GM12892 (cell line): ENCODE measurements around the gene MAGEF1.
A peak's percentile ranks its signal among the peaks of the same experiment; 100 is the strongest.

ENCODE experiments used
- DNase-seq: peaks from one replicate; pipeline ENCODE4 v3.0.0; 2011; ENCODE audit not compliant: insufficient read length
- FAIRE-seq: peaks from 2 replicates; lab custom pipeline; 2011; peaks lifted over from hg19 to GRCh38; lab: Jason Lieb, UNC
- POLR2A ChIP-seq: IDR thresholded peaks from 2 replicates; pipeline ENCODE4 v1.6.1; 2011; ENCODE audit warnings: low read depth, low read length, control low read depth
- POLR2AphosphoS5 ChIP-seq: IDR thresholded peaks from 2 replicates; pipeline ENCODE4 v1.6.1; 2011; ENCODE audit warnings: low read depth, low read length, control low read depth
- TAF1 ChIP-seq: IDR thresholded peaks from 2 replicates; pipeline ENCODE4 v1.6.1; 2011; ENCODE audit warnings: low read depth, mild to moderate bottlenecking, control low read depth, low read length, borderline replicate concordance

Gene MAGEF1

DNA sequence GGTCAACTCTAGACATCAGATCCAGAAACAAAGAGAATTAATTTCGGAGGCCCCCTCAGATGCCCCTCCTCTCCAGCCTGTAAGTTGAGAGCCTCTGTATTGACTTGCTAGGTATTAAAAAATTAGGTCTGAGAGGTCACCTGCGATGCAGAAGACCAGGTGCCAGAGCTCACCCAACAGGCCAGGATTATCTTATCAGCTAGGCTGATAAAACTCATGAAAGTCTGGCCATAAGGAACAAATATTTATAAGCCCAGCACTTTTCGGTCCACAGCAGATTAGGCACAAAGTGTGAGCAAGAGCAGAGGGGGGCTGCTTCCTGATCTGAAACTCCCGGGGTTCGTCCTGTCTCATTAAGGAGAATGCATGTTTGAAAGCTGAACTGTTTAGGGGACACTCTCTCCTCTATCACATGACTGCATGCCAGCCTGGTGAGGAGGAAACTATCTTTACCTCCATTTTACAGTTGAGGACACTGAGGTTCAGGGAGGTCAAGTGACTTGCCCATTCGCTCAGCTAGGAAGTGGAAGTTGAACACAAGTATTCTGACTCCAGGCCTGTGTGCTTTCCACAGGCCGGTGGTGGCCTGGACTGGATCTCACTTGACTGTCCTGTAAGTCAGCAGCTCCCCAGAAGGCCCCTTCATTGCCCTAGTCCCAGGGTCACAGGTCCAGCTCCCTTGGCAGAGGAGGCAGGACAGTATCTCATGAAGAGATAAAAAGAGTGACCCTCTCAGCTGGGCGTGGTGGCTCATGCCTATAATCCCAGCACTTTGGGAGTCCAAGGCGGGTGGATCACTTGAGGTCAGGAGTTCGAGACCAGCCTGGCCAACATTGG is 39.6 kb upstream of the MAGEF1 start:
- no peak for FAIRE-seq
- DNase-seq: no peak
- TF ChIP-seq POLR2AphosphoS5 (no peak), TAF1 (no peak), POLR2A (no peak)

DNA sequence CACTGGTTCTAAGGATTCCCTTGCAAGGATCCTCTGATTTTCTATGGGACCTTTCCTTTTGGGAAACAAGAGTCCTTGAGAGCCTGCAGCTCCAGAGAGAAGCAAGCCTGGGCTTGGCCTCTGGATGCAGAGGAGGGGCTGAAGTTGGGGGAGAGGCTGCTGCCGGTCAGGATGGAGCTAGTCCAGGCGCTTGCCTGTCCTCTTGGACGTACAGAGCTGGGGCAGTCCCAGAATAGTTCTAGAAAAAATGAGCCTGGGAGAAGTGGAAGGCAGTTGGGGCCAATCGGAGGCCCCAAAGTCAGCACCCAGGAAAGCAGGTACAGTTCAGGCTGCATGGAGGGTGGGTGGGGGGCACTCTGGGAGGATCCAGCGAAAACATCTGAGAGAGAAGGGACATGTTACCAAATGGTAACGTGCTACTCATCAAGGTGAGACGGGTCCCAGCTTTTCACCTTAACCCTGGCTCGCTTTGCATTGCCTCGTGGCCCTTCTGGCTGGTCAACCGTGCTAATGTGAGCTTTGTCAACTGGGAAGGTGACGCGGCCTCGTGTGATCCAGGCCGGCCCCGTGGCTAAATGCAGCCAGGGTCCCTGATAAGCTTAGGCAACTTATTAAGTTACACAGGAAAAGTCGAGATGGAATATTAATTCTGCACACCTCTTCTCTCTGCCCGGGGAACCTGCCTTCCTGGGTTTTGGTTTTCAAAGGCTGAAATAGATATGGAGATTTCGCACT is 38.7 kb upstream of the MAGEF1 start:
- DNase-seq (no peak), FAIRE-seq (no peak)
- TF ChIP-seq POLR2A: no peak
- TF ChIP-seq TAF1: no peak
- TF ChIP-seq POLR2AphosphoS5: no peak

DNA sequence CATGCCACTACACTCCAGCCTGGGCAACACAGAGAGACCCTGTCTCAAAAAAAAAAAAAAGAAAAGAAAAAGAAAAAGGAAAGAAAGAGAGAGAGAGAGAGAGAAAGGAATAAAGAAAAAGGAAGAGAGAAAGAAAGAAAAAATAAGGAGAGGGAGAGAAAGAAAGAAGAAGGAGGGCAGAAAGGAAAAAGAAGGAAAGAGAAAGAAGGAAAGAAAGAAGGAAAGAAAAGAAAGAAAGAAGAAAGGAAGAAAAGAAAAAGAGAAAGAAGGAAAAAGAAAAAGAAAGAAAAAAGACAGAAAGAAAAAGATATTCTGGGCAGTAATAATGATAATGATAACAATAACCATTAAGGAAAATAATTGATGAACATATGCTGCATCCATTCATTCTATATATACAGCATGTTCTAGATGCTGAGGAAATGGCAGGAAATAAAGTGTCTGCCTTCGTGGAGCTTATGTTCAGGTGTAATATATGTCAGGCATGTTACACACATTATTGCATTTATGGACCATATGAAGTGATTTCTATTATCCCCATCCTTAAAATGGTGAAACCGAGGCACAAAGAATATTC is 37.4 kb upstream of the MAGEF1 start:
- no peak for FAIRE-seq
- TF ChIP-seq POLR2A: no peak
- no peak for TF ChIP-seq POLR2AphosphoS5
- TF ChIP-seq TAF1: no peak
- no peak for DNase-seq

DNA sequence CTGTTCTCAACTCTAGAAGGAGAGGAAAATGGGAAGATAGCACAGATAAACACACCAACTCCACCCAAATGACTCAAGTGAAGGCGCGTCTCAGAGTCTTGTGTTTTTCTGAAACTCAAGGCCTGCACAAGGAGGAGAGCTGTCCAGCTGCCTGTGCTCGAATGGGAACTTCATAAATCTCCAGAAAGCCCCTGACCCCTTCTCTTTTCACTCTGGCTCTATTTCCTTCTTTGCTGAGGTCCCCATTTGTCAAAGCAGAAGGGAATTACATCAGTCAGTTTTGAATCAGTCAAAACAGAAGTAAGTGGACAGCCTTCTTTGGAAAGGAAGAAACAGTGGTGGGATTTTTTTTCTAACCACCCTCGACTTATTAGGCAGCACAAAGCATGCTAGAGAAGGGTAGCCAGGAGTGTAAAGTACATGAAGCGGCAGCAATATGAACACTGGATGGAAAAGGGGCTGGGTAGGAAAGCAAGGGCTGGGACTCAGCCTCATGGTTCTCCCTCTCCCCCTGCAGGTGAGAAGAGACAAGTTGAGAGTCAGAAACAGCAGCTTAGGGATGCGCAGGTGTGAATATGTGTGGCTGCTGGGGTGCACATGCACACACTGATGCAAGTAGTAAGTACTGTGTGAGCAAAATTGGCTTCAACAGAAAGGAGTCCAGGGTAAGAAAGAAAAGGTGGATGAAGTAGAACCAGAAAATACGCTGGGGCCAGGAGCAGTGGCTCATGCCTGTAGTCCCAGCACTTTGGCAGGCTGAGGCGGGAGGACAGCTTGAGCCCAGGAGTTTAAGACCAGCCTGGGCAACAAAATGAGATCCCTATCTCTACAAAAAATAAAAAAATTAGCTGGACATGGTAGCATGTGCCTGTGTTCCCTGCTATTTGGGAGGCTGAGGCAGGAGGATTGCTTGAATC is 36.6 kb upstream of the MAGEF1 start:
- FAIRE-seq: peak; percentile 87
- DNase-seq: no peak
- TF ChIP-seq POLR2A (no peak), POLR2AphosphoS5 (no peak), TAF1 (no peak)

DNA sequence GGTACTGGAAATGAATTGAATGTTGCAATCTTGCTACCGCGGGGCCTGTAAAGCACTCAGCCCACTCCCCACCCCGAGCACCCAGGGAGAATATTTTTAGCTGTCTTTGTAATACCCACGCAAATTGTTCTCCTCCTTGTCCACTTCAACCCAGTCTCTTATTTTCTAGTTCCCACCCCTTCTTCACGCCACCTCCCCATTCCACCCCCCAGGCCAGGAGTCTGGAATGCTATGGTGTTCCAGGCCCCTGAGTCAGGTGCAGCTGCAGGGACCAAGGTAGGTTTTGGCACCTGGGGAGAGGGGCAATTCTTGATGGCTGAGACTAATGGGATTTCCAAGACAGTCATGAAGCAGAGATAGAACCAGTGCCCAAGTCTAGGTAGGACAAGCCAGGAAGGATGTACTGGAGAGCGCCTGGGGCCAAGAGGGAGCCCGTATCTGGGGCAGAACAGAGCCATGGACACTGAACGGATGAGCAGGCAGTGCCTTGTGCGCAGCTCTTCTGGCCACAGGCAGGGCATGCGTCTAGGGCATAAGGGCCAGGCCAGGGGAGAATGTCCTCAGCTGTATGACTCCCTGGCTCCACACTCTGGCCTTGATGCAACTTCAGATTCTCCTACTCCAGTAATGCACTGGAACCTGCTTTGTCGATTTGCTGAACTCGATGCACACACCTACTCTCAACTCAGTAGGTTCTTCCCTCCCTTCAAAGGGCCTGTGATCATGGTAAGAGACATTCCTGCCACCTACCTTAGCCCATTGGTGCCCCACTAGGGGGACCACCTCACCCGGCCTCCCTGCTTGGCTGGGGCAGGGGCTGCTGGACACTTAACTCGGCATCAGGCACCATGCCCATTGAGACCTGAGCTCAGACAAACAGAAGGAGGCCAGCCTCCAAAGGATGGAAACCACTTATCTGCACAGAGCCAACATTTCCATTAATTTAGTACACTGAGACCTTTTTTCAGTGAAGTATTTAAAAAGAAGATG is 34.6 kb upstream of the MAGEF1 start:
- TF ChIP-seq TAF1 (no peak), POLR2A (no peak), POLR2AphosphoS5 (no peak)

DNA sequence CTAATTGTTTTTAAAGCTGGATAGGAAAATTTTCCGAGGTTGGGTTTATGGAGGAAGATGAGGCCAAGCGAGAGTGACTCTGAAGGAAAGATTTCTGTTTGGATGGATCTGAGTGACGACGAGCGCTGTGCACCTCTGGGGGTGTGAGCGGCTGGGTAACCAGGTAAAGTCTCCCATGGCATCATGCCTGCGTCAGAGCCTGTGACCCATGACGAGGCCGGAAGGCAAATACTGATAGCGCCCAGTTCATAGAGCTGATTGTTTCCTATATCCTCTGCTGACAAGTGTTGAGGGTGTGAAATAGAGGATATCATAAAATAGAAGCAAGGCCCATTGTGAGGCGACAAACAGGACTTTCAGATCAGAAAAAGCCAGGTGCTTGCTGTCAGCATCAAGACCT is 33.7 kb upstream of the MAGEF1 start:
- FAIRE-seq (no peak), DNase-seq (no peak)
- TF ChIP-seq POLR2AphosphoS5: no peak
- TF ChIP-seq TAF1: no peak
- no peak for TF ChIP-seq POLR2A

More for the DNA sequence above, 34.6 kb upstream of the MAGEF1 start:
- FAIRE-seq: no peak
- DNase-seq: no peak

DNA sequence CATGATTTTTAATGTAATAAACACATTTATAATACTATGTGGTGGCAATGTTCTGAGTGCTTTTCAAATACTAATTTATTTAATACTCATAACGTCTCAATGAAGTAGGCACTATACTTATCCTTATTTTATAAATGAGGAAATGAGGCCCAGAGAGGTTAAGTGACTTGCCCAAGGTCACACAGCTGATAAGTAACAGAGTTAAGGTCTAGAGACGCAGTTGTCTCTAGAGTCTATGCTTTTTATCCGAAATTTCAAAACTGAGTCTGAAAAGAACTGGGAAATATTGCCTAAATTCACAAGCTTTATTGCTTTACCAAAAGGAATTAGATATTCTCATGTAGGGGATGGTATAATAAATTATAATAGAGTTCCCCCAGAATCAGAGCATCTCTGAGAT is 31.4 kb upstream of the MAGEF1 start:
- DNase-seq (no peak), FAIRE-seq (no peak)
- TF ChIP-seq POLR2AphosphoS5 (no peak), POLR2A (no peak), TAF1 (no peak)

DNA sequence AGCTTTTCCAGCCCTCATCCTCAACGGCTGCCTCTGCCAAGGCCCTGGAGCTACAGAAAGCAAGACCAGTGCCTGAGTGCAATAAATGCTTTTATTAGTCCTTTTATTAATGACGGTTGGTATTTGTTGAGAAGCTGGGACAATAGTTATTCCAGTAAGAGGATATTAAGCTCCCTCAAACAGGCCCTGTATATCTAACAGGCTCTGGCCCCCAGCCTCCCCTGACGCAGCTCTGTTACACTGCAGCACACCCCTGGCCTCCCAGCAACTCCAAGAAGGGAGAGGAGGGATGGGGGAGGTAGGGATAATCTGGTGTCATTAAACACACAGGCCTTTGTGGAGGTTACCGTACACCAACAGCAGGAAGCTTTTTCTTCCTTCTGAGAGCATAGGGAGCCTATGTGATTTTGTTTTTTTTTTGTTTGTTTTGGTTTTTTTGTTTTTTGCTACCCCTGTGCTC is 30.8 kb upstream of the MAGEF1 start:
- no peak for FAIRE-seq
- no peak for DNase-seq
- TF ChIP-seq POLR2AphosphoS5: no peak
- no peak for TF ChIP-seq TAF1
- TF ChIP-seq POLR2A: no peak

DNA sequence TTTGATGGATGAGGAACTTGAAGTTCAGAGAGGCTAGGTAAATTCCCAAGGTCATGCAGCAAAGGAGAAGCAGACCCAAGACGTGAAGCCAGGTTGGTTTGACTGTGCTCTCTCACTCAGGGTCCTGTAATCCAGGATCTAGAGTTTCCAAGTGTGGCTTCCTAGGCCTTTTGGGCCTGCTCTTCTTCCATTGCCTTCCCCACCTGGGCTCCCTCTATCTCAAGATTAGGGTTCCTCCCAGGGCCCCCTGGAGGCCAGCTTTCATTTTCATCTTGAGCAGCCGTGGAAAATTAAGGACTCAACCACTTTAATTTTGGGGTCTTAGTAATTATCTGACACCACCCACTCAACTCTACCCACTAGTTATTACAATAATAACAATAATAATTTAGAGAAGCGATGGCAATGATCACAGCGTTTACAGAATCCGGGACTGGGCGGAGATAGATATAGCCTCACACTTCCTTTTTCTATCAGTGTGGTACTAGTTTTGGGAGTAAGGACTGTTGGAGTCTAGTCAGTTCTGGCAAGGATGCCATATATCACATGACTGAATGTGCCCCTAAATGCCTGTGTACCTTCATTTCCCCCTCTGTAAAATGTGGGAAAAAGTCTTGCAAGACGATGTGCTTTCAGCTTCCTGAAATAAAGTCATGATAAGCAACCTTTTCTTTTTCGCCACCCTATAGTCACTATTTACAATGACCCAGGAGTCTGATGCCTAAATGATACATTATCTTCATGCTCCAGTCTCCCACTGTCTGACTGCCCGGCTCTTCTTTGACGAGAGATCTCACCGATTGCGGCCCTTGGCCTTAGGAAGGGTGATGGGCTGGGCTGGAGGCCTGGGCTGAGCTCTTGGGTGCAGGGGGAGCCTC is 30.2 kb upstream of the MAGEF1 start:
- TF ChIP-seq TAF1: no peak
- no peak for TF ChIP-seq POLR2A
- no peak for TF ChIP-seq POLR2AphosphoS5
- DNase-seq (no peak), FAIRE-seq (no peak)

DNA sequence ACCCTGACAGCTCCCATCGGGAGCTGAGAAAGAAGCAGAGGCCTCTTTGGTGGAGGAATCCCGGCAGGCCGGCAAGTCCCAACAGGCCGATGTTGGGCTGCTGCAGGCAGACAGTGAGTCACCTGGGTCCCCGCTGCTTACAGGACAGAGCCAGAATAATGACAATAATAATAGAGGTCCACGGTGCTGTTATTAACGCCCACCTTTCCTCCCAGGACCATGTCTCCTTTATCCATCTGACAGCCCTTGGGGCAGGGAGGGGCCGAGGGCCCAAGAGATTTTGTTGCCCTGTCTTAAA is 29.3 kb upstream of the MAGEF1 start:
- TF ChIP-seq POLR2AphosphoS5 (no peak), TAF1 (no peak), POLR2A (no peak)
- no peak for DNase-seq
- FAIRE-seq: no peak
